B cell (primary cell): Measurements from ENCODE around the gene ZNF385A. TPM values are rescaled to one million over a fixed set of nuclear protein-coding genes. Genes with fewer than 3 reads are reported as not detected.

Source experiments
- ATAC-seq: fragments of 200-7000 bp; cut with Tn5 transposase; one replicate; pipeline ENCODE4 v1.10.0; 2021; ENCODE audit warnings: low read depth, mild to moderate bottlenecking, moderate number of reproducible peaks, moderate library complexity
- CTCF ChIA-PET: fragments of 350-600 bp; sonication (Branson Sonifier 250); formaldehyde crosslinking; loops from one replicate; lab custom pipeline; 2021; ENCODE audit warnings: antibody characterized with exemption, inconsistent platforms; lab: Charles Lee
- POLR2A ChIA-PET: fragments of 350-600 bp; sonication (Branson Sonifier 250); formaldehyde crosslinking; loops from one replicate; lab custom pipeline; 2021; ENCODE audit warnings: antibody characterized with exemption; lab: Charles Lee
- DNase-seq: peaks from one replicate; pipeline ENCODE4 v3.0.0; 2013
- H2AFZ ChIP-seq: 2 replicates; pipeline ENCODE4 v1.6.1; 2012; ENCODE audit warnings: mild to moderate bottlenecking, low read depth, low read length; ENCODE audit not compliant: insufficient read depth, poor library complexity, severe bottlenecking
- H3K27ac ChIP-seq, 2 donors: 1 replicate in 1 of 2; 2 replicates in 1 of 2; pipeline ENCODE4 v1.5.1; 2012 to 2013; ENCODE audit warnings: low read length in 2 of 2, mild to moderate bottlenecking in 2 of 2, moderate library complexity in 1 of 2
- H3K27me3 ChIP-seq, 4 experiments: fragments of 200-600 bp in 1 of 4; sonication (generic) in 1 of 4; replicated peaks in 1 of 4; 1 replicate in 2 of 4; 2 replicates in 2 of 4; pipeline versions ENCODE4 v1.6.1 to v1.7.0; 2013 to 2016; ENCODE audit warnings: low read length in 3 of 4, mild to moderate bottlenecking in 2 of 4, mixed read lengths in 1 of 4, moderate library complexity in 1 of 4; ENCODE audit not compliant: insufficient read depth in 4 of 4, control insufficient read depth in 3 of 4; ENCODE audit errors: control extremely low read depth in 1 of 4
- H3K36me3 ChIP-seq, 2 experiments: replicated peaks in 1 of 2; 1 replicate in 1 of 2; 2 replicates in 1 of 2; pipeline versions ENCODE4 v1.6.1 to v1.7.1; 2013; ENCODE audit warnings: low read length in 1 of 2; ENCODE audit not compliant: insufficient read depth in 2 of 2, control insufficient read depth in 1 of 2; ENCODE audit errors: control extremely low read depth in 1 of 2, extremely low read depth in 1 of 2
- H3K4me1 ChIP-seq, 2 donors: fragments of 200-600 bp in 1 of 2; sonication (generic) in 1 of 2; 1 replicate in 1 of 2; 2 replicates in 1 of 2; pipeline versions ENCODE4 v1.5.1 to v1.6.1; 2013 to 2017; ENCODE audit warnings: low read length in 2 of 2; ENCODE audit not compliant: control insufficient read depth in 2 of 2, insufficient read depth in 2 of 2
- H3K4me2 ChIP-seq: replicated peaks from 2 replicates; pipeline ENCODE3; 2012; ENCODE audit warnings: mild to moderate bottlenecking, low read depth, low read length; ENCODE audit not compliant: poor library complexity, severe bottlenecking
- H3K4me3 ChIP-seq, 5 experiments: fragments of 200-600 bp in 1 of 5; sonication (generic) in 1 of 5; 1 replicate in 3 of 5; 2 replicates in 2 of 5; pipeline versions ENCODE4 v1.5.1 to v1.7.0; 2011 to 2016; ENCODE audit warnings: low read length in 4 of 5, mild to moderate bottlenecking in 4 of 5, low read depth in 2 of 5, control low read depth in 1 of 5, moderate library complexity in 1 of 5; ENCODE audit not compliant: insufficient read depth in 1 of 5; ENCODE audit errors: control extremely low read depth in 1 of 5, extremely low read depth in 1 of 5
- H3K79me2 ChIP-seq: fragments of 200-600 bp; sonication (generic); one replicate; pipeline ENCODE4 v1.6.0; 2016; ENCODE audit warnings: low read length; ENCODE audit not compliant: control insufficient read depth, insufficient read depth
- H3K9ac ChIP-seq: fragments of 200-600 bp; sonication (generic); 2 replicates; pipeline ENCODE4 v1.6.1; 2017; ENCODE audit warnings: mild to moderate bottlenecking, low read length, moderate library complexity
- H3K9me3 ChIP-seq, 3 donors: one replicate each; pipeline versions ENCODE4 v1.6.1 to v1.7.1; 2013; ENCODE audit warnings: low read length in 2 of 3; ENCODE audit not compliant: control insufficient read depth in 2 of 3, insufficient read depth in 1 of 3; ENCODE audit errors: control extremely low read depth in 1 of 3
- H4K20me1 ChIP-seq: 2 replicates; pipeline ENCODE4 v1.6.0; 2012; ENCODE audit warnings: mild to moderate bottlenecking, low read length; ENCODE audit not compliant: insufficient read depth, control insufficient read depth, poor library complexity, severe bottlenecking
- H3K27ac Mint-ChIP-seq: one replicate; pipeline ENCODE4 v1.8.0; 2021; ENCODE audit warnings: mixed read lengths
- H3K27me3 Mint-ChIP-seq: one replicate; pipeline ENCODE4 v1.8.0; 2021; ENCODE audit warnings: mixed read lengths
- H3K4me1 Mint-ChIP-seq: one replicate; pipeline ENCODE4 v1.8.0; 2021; ENCODE audit warnings: mixed read lengths
- H3K4me3 Mint-ChIP-seq: one replicate; pipeline ENCODE4 v1.8.0; 2021; ENCODE audit warnings: mixed read lengths
- H3K9me3 Mint-ChIP-seq: one replicate; pipeline ENCODE4 v1.8.0; 2022; ENCODE audit warnings: mixed read lengths; ENCODE audit not compliant: insufficient read depth
- CTCF ChIP-seq: fragments of 200-600 bp; IDR thresholded peaks from one replicate; pipeline ENCODE4 v1.8.0; 2022; ENCODE audit warnings: antibody characterized with exemption, mild to moderate bottlenecking
- EZH2 ChIP-seq: IDR thresholded peaks from 2 replicates; pipeline ENCODE4 v1.6.1; 2012; ENCODE audit warnings: borderline replicate concordance, low read depth, mild to moderate bottlenecking, moderate library complexity, low read length; ENCODE audit not compliant: insufficient read depth, poor library complexity, severe bottlenecking
- WGBS: methylation state at CpG from one replicate; pipeline ENCODE4 v1.1.5; 2013; ENCODE audit warnings: missing lambda C conversion rate; ENCODE audit not compliant: insufficient coverage; 5-methylcytosine and 5-hydroxymethylcytosine counted together
- intact Hi-C: fragments of 100-400 bp; cut with micrococcal nuclease; formaldehyde crosslinking; loops from one replicate; pipeline ENCODE4 v1.10.0; 2022
- polyA plus RNA-seq: library from polyadenylated mRNA; depleted of rRNA; stranded (reverse); fragments of >200 nt; gene quantifications from 2 replicates; pipeline ENCODE4 v1.2.3, GENCODE V29; 2012
- total RNA-seq, 2 donors: library from RNA; stranded (reverse); fragments of 120-200 nt in 1 of 2; gene quantifications; 1 replicate in 1 of 2; 2 replicates in 1 of 2; pipeline versions ENCODE4 v1.2.3 to v1.2.4, GENCODE V29; 2013 to 2022

ZNF385A gene
- total and polyA plus RNA-seq, 2 donors (not counting 1 experiment from before 2014, with no cell fraction given): 4.9 to 5.1 TPM

- DNase-seq (no peak), ATAC-seq (no peak)
- Histone ChIP-seq H3K4me1 (peaks cover 23 to 26% of the 10 kb centered on the region in 2 donors), H3K36me3 (no peaks in the 10 kb centered on the region), H3K9me3 (no peaks in the 10 kb centered on the region), H3K27ac (no peak overlapping the region), H3K9ac (no peak overlapping the region), H2AFZ (no peak overlapping the region), H3K4me2 (no peak overlapping the region), H4K20me1 (no peaks in the 10 kb centered on the region), H3K79me2 (no peaks in the 10 kb centered on the region), H3K27me3 (peaks cover 0 to 42% (median 11%) of the 10 kb centered on the region in 4 experiments), H3K4me3 (no peak overlapping the region)
- H3K27me3 Mint-ChIP-seq: peaks cover 56% of the 10 kb centered on the region
- WGBS: 73% methylated on average over 2 of the region's 5 CpGs
- TF ChIP-seq EZH2 (no peak), CTCF (no peak)
- H3K4me3 Mint-ChIP-seq: no peak overlapping the region
- ChIA-PET POLR2A (no interaction called here), CTCF (interaction anchor here (3.6 to 34.5 kb wide), 2 partner anchors 15 to 23 kb away, joined by 22 to 1030 read pairs; no protein-coding TSS in a partner anchor)
- no peaks in the 10 kb centered on the region for H3K9me3 Mint-ChIP-seq
- intact Hi-C loops: no loop called here
- H3K27ac Mint-ChIP-seq: no peak overlapping the region
- H3K4me1 Mint-ChIP-seq: peaks cover 24% of the 10 kb centered on the region
Observed at GRCh38 chr12:54423816-54424150, 39.2 kb upstream of the ZNF385A start.

GRCh38 chr12:54421879-54422250 is 37.3 kb upstream of the ZNF385A start:
- CTCF ChIA-PET: interaction anchor here (0.8 to 14.7 kb wide), 4 partner anchors 17 to 38 kb away, joined by 3 to 297 read pairs (median 3); partner anchors contain the start of gene ZNF385A
- no peak overlapping the region for H3K27ac Mint-ChIP-seq

More at GRCh38 chr12:54421879-54422250, 37.3 kb upstream of the ZNF385A start:
- H3K9ac ChIP-seq: no peak overlapping the region
- intact Hi-C loops: no loop called here
- no peak overlapping the region for H3K4me3 ChIP-seq
- H3K79me2 ChIP-seq: peaks cover 7% of the 10 kb centered on the region
- no peak overlapping the region for H3K4me3 Mint-ChIP-seq
- TF ChIP-seq EZH2 (no peak), CTCF (no peak)
- no peaks in the 10 kb centered on the region for H3K9me3 ChIP-seq
- peaks cover 34 to 36% of the 10 kb centered on the region in 2 donors for H3K4me1 ChIP-seq
- H3K9me3 Mint-ChIP-seq: no peaks in the 10 kb centered on the region
- WGBS: 75% methylated on average over 1 of the region's 2 CpGs
- H3K27me3 ChIP-seq: peaks cover 0 to 27% (median 13%) of the 10 kb centered on the region in 4 experiments
- H2AFZ ChIP-seq: no peak overlapping the region
- POLR2A ChIA-PET: no interaction called here
- no peaks in the 10 kb centered on the region for H4K20me1 ChIP-seq
- ATAC-seq (no peak), DNase-seq (no peak)
- H3K27ac ChIP-seq: no peak overlapping the region
- H3K27me3 Mint-ChIP-seq: peaks cover 40% of the 10 kb centered on the region
- H3K36me3 ChIP-seq: no peaks in the 10 kb centered on the region
- no peak overlapping the region for H3K4me2 ChIP-seq
- H3K4me1 Mint-ChIP-seq: peaks cover 31% of the 10 kb centered on the region
